DLD1 (cell line): Measurements from ENCODE around the gene SMARCA4.
"Not testable (repeated sequence)": the region's sequence is repeated elsewhere in the genome, so short reads cannot be mapped to it uniquely, and the experiment has no call there.

Source experiments
- in situ Hi-C: cut with HindIII; loops from 2 replicates; pipeline ENCODE4 v1.10.0; 2017; ENCODE audit warnings: low sequenced_read_pairs

SMARCA4 gene

GRCh38 chr19:10928563-10929401, 32.0 kb upstream of the SMARCA4 start, which contains the start of the genes TIMM29 and YIPF2:
Gene TIMM29 (plus strand): TSS chr19:10928811. CDS start chr19:10928823, 12 bp downstream.
Gene YIPF2 (minus strand): TSS chr19:10928639. CDS start chr19:10928410, 229 bp downstream.
- in situ Hi-C loops = no loop called here

DNA sequence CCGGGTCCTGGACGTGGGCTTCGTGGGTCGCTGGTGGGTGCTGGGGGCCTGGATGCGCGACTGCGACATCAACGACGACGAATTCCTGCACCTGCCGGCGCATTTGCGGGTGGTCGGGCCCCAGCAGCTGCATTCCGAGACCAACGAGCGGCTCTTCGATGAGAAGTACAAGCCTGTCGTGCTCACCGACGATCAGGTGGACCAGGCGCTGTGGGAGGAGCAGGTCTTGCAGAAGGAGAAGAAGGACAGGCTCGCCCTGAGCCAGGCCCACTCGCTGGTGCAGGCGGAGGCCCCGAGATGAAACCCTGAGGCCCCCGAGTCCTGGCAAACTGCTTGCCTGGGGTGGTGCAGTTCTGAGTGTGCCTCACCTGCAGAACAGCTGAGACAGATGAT, 31.4 kb upstream of the SMARCA4 start:
- in situ Hi-C loops = no loop called here

GRCh38 chr19:10935371-10936059, 25.3 kb upstream of the SMARCA4 start:
- in situ Hi-C loops = no loop called here

DNA sequence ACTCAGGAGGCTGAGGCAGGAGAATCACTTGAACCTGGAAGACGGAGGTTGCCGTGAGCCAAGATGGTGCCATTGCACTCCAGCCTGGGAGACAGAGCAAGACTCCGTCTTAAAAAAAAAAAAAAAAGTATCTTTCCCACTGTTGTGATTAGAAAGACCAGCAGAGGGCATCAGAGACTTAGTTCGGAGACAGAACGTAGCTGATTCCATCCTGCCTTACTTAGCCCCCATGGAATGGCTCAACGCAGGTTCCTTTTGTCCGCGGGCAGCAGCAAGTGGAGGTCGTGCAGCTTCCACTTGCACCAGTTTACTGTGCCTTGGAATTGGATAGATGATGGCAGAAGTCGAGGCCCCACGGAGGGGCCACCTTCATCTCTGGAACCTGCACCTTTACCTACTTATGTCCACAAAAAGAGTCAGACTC, 24.2 kb upstream of the SMARCA4 start:
- in situ Hi-C loops = no loop called here

GRCh38 chr19:10941649-10942048, 19.2 kb upstream of the SMARCA4 start:
- in situ Hi-C loops = not testable (repeated sequence)

DNA sequence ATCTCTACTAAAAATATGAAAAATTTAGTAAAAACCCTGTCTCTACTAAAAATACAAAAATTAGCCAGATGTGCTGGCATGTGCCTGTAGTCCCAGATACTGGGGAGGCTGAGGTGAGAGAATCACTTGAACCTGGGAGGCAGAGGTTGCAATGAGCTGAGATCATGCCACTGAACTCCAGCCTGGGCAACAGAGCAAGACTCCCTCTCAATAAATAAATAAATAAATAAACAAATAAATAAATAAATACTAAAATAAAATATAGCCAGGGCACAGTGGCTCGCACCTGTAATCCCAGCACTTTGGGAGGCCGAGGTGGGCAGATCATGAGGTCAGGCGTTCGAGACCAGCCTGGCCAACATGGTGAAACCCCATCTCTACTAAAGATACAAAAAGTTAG, 17.4 kb upstream of the SMARCA4 start:
- in situ Hi-C loops = not testable (repeated sequence)

GRCh38 chr19:10945264-10945663, 15.6 kb upstream of the SMARCA4 start:
- in situ Hi-C loops = no loop called here

DNA sequence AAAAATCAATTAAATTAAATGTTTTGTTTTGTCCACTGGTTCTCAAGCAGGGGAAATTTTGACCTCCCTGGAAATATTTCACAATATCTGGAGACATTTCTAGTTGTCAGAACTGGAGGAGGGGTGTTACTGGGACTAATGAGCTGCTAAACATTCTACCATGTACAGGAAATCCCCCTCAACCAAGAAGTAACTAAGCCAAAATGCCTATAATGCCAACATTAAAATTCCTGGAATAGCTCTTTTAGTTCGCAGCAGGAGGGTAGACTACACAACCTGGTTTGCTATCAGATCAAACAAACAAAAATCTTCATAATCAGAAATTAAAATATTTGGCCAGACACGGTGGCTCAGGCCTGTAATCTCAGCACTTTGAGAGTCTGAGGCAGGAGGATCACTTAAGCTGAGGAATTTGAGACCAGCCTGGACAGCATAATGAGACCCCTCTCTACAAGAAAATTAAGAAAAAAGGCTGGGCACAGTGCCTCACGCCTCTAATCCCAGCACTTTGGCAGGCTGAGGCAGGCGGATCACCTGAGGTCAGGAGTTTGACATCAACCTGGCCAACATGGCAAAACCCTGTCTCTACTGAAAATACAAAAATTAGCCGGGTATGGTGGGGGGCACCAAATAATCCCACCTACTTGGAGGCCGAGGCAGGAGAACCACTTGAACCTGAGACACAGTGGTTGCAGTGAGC, 13.7 kb upstream of the SMARCA4 start:
- in situ Hi-C loops = no loop called here

- in situ Hi-C loops = no loop called here
These were observed 8.0 kb upstream of the SMARCA4 start for GRCh38 chr19:10952809-10953208.

- in situ Hi-C loops = not testable (repeated sequence)
These were observed 1.4 kb upstream of the SMARCA4 start for GRCh38 chr19:10959277-10959968.

DNA sequence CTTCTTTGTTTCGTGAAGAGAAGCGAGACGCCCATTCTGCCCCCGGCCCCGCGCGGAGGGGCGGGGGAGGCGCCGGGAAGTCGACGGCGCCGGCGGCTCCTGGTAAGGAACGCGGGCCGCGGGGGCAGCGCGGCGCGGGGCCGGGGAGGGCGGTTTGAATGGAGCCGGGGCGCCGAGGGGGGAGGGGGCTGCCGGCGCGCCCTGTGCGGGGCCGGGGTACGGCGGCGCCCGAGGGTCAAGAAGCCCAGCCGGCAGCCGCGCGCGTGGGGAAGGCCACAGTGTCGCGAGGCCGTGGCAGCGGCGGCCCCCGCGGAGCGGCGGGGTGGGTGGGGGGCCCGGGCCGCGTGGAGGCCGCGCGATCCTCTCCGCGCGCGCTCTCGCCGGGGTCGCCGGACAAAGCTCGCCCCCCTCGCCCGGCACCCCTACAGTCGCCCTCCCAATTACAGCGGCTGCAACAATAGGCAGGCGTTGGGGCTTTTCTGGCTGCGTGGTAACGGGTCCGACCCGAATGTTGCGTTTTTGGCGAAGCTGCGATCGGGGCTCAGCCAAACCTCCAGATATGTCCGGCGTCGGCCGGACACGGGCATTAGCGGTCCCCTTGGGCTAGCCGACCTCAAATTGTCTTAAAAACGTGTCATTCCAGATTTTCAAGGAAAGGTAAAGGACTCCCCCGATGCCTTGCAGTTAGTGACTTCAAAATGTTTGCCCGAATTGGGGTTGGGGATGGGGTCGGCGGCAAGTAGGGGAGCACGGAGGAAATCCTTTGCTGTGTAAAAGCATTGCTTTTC, 437 bp downstream of the SMARCA4 start:
- in situ Hi-C loops = no loop called here

GRCh38 chr19:10962863-10963262, 2.0 kb downstream of the SMARCA4 start:
- in situ Hi-C loops = no loop called here

GRCh38 chr19:10963865-10964264, 3.0 kb downstream of the SMARCA4 start:
- in situ Hi-C loops = no loop called here

DNA sequence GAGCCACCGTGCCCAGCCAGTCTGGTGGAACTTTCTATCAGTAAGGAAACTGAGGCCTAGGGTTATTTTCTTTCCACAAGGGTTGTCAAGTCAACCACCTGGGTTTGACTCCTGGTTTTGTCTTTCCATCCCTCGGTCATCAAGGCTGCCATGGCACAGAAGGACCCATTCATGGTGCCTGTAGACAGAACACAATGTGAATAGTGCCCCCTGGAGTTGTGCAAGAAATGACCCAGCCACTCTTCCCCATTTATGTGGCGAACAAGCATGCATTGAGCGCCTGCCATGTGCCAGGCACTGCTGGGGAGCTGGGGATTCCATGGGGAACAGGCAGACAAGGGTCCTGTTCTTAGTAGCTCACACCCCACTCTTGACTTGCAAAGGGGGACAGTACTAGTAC, 4.1 kb downstream of the SMARCA4 start:
- in situ Hi-C loops = no loop called here

GRCh38 chr19:10965398-10965797, 4.6 kb downstream of the SMARCA4 start:
- in situ Hi-C loops = no loop called here

DNA sequence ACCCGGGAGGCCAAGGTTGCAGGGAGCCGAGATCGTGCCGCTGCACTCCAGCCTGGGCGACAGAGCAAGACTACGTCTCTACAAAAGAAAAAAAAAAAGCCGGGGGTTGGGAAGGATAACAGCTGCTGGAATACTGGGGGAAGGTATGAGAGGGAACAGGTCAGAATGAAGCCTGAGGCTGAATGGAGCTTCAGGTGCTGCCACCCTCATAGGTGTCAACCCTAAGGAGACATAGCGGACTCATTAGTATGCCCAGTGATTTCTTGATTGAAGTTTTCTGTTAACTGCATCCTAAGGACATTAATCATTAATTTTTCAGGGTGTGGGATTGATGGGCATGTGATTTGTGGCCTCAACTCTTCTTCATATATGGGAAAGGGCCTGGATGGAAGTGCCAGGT, 6.0 kb downstream of the SMARCA4 start:
- in situ Hi-C loops = no loop called here

- in situ Hi-C loops = no loop called here
These were observed 7.8 kb downstream of the SMARCA4 start for GRCh38 chr19:10968527-10969135.

- in situ Hi-C loops = no loop called here
These were observed 10.4 kb downstream of the SMARCA4 start for GRCh38 chr19:10971107-10971726.
